Measurements from ENCODE around the gene ARHGEF25.
"Not testable (repeated sequence)": the region's sequence is repeated elsewhere in the genome, so short reads cannot be mapped to it uniquely, and the experiment has no call there.

The ARHGEF25 gene

DNA sequence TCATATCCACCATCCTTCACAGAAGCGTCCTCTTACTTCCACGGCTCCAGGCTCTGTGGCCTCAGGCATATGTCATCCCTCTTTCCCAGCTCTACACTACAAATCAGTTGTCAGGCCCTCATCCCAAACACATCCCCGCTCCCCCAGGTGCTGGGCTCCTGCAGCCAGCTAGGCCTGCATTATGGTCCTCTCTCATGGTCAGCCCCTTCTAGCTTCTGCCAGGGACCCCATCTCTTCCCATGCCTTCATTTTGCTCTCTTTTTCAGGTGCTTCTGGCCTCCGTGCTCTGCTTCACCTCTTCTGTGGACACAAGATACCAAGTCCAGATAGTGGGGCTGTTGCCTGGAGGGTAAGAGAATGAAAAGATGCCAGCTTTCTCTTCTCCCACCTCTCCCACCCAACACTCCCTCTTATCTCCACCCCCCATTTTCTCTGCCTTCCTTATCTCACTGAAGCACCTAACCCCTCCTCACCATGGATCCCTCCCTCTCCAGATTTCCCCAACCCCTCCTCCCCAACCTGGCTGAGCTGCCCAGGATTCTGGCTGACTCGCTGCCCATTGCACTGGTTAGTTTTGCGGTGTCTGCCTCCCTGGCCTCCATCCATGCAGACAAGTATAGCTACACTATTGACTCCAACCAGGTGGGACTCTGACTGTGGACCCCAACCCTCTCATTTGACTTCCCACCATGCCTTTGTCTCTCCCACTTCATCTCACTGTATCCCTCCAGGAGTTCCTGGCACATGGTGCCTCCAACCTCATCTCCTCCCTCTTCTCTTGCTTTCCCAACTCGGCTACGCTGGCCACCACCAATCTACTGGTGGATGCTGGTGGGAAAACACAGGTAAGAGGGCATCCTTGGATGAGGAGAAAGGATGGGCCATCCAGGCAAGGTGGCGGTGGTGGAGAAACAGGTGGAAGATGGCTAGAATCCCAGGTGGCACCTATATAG, 11.3 kb downstream of the ARHGEF25 start:
- DNase-seq (ENCODE audit: low spot score): no peak

DNA sequence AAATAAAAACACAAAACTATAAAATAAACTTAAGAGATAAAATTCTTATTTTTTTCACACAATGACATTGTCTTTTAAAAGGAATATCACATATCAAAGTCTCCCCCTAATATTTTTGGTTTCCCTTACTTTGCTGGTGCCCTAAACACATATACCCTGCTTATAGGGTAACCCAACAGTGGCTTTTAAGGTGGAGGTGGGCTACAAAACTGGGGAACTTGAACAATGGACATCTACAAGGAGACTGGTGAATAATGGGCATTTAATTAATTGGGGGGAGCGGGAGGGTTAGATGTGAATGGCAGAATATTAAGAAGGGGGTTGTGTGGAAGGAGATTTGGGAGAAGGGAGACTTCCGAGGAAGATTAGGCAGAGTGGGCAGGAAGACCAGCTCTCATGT, 12.2 kb downstream of the ARHGEF25 start:
- no peak for DNase-seq (ENCODE audit: low spot score)

DNA sequence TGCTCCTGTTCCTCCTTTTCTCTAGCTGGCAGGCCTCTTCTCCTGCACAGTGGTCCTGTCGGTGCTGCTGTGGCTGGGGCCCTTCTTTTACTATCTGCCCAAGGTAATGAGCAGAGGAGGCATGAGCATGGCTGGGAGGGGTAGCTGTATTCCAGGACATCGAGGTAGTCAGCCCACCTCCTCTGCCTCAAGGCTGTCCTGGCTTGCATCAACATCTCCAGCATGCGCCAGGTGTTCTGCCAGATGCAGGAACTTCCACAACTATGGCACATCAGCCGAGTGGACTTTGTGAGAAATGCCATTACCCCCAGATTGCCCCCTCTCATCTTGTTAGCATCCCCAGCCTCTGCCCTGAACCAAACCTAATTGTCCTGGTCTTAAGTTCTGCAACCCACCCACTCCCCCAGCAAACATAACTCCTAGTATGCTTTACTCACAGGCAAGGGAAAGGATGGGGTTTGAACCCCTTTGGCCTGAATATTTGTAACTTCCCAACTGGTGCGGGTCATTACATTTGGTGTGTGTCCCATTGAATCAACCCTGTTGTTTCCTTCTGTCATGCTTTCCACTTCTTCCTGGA, 12.7 kb downstream of the ARHGEF25 start:
- DNase-seq (ENCODE audit: low spot score): no peak

DNA sequence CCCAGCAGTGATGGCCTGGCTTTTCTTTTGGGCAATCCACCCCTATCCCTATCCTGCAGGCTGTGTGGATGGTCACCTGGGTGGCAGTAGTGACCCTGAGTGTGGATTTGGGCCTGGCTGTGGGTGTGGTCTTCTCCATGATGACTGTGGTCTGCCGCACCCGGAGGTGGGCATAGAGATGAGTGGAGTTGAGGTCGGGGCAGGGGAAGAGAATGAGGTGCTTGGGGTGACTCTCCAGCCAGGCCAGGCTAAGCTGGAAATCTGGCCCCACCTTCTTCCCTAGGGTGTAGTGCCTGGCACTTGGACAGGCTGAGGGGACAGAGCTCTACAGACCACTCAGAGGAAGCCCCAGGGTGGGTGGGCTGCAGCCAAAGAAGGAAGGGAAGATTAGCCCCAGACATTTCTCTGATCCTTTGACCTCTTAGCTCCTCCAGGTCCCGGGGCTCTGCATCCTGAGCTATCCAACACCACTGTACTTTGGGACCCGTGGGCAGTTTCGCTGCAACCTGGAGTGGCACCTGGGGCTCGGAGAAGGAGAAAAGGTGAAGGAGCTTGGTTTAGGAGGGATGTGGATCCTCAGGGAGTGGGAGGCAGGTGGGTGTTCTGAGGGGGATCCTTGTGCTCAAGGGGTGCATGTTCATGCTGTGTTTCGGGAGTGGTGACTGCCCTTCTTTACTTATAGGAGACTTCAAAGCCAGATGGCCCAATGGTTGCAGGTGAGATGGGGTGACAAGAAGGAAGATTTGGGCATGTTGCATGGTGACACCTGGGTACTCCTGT, 13.4 kb downstream of the ARHGEF25 start:
- DNase-seq (ENCODE audit: low spot score): no peak

DNA sequence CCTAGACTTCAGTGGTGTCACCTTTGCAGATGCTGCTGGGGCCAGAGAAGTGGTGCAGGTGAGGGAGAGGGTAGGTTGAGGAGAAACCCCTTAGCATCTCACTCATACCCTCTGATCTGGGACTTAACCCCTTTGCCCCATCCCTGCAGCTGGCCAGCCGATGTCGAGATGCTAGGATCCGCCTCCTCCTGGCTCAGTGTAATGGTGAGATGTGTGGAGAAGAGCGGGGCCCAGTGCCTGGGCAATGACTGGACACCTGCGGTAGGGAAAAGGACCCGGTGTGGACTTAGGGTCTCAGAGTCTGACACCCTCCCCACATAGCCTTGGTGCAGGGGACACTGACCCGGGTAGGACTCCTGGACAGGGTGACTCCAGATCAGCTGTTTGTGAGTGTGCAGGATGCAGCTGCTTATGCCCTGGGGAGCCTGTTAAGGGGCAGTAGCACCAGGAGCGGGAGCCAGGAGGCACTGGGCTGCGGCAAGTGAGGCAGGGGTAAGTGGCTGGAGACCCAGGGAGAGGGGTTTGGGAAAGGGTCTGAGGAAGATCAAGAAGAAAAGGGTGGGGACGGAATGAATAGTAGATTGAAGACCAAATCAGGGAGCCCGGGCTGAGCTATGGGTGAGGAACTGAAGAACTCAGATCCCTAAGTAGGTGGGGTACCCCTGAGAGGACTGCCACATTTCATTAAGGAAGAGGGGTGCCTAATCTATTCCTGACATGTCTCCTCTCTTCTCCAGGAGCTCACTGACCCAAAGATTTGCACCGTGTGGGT, 14.2 kb downstream of the ARHGEF25 start:
- no peak for DNase-seq (ENCODE audit: low spot score)

DNA sequence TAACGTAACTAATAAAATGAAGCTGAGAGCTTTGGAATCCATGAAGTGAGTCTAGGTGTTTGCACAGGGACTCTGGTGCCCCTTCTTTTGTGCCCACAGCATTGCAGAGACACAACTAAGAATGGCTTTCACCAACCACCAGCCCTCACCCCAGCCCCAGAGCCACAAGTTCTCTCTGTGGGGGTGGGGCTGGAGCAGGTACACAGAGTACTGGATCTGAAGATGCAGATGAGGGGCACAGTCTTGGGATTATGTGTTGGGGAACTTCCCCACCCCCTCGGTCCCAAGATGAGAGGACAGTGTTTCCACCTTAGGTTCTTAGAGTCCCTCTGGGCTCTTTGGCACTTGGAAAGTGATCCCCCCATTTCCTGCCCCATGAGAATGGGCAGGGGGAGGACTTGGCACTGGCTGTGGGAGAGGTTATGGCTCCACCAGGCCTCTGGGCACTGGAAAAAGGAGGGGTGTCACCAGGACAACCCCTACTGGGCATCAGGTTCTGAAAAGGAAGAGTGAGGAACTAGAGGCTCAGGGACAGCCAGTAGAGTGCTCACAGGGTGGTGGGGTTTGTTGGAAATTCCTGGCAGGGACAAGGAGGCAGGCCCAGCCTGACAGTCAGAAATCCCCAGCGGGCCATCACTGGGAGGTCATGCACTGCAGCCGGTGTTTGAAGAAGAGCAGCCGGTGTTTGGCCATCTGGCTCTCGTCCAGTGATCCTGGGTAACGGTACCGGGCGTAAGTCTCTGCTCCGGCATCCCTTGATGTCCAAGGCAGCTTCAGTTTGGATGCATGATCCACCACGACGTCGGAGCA, 15.1 kb downstream of the ARHGEF25 start:
- DNase-seq (ENCODE audit: low spot score): no peak

DNA sequence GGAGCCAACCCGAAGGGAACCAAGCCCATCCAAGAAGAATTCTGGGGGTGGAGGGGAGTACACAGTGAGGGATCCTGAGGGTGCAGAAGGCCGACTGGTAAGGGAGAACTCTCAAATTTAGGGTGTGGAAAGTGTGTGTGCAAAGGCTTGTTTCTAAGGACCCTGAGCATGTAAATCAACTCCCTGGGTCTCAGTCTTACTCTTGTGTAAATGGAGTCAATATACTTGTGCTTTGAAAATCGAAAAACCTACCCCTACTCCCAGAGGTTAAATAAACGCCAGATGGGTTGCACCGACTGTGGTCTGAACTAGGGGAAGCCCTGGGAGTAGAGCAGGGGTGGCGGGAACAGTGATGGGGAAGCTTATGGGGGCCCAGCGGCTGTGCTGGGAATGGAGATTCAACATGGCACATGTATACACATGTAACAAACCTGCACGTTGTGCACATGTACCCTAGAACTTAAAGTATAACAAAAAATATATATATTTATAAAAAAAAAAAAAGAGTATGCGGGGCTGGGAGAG, 15.7 kb downstream of the ARHGEF25 start:
- DNase-seq (ENCODE audit: low spot score): no peak

DNA sequence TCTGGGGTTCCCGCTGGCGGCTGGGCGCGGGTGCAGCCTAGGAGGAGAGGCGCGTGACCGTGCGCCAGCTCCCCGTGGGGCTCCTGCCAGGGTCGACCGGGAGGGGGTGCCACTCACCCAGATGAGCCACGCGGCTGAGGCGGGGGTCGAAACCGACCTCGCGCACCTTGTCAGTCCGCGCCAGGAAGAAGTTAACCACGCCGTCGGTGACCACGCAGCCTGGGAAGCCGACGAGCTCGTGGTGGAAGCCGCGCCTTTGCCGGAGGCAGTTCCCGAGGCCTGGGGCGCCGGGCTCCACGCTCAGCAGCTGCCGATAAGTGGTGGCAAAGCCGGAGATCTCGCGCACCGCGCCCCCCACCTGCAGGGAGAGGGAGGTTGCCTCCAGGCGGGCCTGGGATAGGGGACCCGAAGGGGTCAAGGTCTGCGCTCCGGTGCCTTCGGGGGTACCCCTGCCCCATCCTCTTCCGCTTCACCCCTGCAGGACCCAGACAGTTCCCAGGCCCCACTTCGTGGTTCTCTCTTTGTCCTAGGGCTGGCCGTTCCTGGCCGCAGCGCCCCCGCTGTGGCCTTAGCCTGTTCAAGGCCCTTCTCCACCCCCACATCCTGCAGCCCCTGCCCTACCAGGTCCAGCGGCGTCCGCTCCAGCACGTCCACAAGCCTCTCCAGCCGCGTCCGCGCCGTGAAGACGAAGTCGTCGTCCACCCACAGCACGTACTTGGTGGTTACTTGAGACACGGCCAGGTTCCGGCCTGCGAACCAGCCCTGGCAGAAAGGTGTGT, 16.5 kb downstream of the ARHGEF25 start:
- peak; percentile 13 for DNase-seq (ENCODE audit: low spot score)

DNA sequence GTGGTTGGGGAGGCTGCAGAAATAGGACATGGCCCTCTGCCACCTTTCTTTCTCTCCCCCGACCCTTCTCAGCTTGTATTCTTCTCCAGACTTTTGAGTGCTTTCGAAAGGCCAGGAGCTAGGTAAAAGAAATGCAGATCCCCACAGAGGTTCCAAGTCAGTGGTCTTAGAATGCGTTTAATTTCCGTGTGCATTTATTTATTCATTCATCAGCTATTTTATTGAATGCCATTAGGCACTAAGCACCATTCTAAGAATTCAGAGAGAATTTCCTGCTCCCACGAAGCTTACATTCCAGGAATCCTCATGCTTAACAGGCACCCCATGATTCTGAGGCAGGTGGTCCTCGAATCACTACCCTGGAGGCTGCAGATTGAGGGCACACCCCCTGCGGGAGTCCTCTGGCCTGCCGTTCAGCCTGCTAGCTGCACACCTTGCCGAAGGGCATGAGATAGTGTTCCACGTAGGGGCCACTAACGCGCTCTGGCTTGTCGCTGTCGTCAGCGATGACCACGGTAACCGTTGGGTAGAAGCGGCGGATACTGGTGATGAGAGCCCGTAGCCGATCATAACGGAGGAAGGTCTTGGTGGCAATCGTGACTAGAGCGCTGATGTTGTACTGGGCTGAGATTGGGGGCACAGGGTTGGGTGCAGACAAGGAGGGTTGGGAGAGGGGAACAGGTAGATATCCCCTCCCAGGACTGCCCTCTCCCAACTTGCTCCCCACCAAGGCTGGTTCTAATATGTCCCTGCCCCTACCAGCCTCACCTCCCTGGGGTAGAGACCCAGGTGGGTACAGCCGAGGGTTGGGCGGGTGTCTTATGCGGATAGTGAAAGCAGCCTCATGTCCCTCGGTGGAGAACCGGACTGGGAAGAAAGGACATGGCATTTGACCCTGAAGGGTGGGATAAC, 17.3 kb downstream of the ARHGEF25 start:
- DNase-seq (ENCODE audit: low spot score): no peak

DNA sequence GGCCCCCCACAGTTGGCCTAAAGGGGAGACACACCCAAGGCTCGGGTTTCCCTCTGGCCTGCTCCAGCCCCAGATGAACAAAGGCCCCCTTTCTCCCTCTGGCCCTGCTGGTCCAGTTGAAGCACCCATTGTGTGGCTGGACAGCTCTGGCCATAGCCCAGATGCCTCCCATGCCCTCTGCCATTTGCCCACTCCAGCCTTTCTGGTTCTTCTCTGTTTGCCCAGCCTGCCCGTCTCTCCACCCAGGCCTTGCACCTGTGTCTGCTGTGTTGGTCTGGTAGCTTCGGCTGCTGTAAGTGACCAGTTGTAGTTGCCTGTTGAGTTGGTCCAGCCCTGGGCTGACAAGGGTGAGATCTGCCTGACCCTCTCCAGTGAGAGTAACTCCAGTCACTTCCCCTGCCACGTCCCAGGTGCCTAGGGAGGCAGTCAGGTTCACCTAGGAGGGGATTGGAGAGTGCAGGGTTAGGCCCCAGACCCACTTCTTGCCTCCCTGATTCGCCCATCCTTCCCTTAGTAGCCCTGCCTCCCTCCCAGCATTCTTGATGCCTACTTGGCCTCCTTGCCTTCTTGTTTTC, 18.7 kb downstream of the ARHGEF25 start:
- no peak for DNase-seq (ENCODE audit: low spot score)

DNA sequence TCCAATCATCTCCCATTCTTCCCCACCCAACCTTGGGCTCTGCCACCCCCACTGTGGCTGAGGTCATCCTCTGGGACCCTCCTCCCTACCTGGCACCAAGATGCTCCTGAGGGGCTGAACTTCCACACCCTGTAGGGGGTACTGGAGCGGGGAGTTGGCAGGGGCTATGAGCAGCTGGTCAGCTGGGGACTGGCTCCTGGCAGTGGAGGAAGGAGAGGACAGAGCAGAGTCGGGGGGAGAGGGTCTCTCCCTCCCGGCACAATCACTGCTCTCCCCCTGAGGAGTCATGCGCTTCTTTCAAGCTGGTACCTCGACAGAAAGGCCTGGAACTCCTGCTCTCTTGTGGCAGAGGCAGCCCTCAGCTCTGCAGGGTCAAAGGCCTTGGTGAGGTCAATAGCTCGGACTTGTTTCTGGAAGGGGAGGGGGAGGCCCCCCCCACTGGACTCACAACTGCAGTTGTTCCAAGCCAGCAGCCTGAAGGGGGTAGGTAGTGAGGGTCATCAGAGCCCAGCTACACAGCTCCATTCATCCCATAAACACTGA, 19.7 kb downstream of the ARHGEF25 start:
- no peak for DNase-seq (ENCODE audit: low spot score)

DNA sequence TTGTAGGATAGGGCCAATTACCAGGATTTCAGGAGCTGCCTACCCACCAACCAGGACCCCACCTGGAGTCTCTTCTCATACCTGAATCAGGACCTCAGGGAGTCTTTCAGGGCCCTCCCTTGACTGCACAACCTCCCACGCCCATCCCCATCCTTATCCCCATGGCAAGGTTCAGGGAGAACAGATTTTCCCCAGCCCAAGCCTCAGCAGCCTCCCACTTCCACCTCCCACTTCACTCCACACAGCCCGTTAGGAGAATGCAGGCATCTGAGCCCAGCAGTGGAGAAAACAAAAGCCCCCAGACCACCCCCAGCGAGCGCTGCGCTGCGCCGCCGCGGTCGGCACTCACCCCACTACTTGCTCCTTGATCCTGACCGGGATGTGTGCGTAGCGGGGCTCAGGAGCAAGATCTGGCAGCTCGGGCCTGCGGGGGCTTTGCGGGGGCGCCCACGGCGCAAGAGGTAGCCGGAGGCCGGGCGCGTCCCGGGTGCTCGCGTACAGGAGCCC, 20.4 kb downstream of the ARHGEF25 start:
- DNase-seq (ENCODE audit: low spot score): no peak

DNA sequence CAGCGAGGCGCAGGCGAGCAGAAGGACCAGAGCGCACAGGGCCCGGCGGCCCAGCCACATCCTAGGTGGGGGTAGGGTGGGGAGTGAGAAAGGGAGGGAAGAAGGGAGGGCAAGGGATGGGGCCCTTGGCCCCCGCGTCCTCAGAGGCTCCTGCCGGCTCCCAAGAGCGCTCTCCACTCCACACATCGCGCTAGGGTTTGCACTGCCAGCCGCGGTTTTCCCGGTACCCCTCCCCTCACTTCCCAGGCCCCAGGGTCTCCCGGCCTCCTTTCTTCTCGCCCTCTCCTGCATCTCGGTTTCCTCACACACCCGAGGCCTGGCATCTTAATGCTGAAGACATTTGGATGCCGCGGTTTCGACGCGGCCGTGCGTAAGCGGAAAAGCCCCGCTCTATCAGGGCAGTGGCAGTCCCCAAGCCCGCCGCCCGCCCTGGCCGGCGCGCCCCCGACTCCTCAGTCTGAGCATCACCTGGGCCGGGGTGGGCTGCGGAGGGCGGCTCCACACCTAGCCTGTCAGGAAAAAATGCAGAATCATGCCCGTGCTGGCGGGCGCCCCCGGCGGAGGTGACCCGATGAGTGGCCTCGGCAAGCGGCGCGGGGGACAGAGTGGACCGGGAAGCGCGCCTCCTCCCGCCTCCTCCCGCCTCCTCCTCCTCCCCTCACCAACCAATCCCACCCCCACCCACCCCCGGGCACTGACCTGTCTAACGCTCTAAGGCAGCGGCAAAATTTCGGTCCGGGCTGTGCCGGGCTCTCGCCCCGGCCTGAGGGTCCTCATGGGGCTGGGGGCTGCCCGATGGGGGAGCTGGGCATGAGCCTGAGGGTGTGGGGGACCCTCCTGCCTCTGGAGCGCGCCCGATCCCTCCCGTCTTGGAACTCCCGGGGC, 21.1 kb downstream of the ARHGEF25 start:
- DNase-seq (ENCODE audit: low spot score): no peak

DNA sequence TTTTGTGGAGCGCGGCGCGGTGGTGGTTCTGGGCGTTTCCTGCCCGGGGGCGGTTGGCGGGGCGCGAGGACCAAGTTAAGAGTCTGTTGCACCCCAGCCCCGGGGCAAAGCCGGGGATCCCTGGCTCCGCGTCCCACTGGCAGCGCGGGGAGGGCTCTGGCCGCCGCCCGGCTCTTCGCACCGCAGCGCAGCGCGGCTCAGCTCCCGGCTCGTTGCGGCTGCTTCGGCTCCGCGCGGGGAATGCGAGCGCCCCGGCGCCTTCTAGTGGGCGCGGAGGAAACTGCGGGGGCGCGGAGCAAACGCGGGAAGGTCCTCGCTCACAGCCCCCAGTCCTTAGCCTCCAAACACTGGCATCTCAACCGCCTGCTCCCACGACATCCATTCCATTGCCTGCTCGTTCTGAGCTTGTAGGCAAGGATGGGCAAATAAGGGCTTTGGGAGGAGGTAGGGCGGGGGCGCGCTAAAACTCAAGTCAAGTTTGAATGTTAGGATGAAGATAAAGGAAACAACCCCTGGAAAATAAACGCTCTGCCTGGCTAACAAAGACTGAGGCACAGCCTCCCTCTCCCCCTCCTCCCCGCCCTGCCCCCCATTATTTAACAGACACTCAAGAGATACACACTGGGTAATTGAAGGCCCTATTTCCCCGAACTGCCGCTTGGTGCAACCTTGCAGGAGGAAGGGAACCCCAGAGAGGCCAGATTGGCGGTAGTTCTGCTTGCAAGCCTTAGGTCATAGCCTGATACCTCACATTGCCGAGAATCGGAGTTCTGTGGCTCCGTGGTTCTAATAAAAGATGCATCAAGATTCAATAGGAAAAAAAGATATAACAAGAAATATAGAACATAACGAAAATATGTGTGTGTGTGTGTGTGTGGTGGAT, 22.0 kb downstream of the ARHGEF25 start, which contains the start of gene B4GALNT1:
Gene B4GALNT1, minus strand, starts transcription at position 244 of the 883 bp plus-strand sequence. CDS start 1,069 bp downstream, outside the sequence.
- DNase-seq (ENCODE audit: low spot score): no peak

DNA sequence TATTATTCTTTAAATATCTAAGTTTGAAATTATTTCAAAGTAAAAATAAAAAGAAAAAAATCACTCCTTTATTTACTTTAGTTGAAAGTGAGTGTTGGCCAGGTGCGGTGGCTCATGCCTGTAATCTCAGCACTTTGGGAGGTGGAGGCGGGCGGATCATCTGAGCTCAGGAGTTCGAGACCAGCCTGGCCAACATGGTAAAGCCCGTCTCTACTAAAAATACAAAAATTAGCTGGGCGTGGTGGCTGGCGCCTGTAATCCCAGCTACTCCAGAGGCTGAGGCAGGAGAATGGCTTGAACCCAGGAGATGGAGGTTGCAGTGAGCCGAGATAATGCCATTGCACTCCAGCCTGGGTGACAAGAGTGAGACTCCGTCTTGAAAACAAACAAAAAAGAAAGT, 25.5 kb downstream of the ARHGEF25 start:
- DNase-seq (ENCODE audit: low spot score): not testable (repeated sequence)

DNA sequence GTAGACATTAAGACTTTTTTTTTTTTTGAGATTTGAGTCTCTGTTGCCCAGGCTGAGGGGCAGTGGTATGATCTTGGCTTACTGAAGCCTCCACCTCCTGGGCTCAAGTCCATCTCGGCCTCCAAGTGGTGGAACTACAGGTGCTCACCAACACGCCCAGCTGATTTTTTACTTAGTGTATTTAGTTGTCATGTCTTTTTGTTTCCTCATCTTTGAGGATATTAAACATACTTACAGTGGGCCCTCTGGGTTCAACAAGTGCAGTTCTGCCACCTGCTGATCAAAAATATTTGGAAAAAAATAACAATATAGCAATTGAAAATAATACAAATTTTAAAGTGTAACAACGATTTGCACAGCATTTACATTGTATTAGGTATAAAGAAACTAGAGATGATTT, 26.1 kb downstream of the ARHGEF25 start:
- peak; percentile 47 for DNase-seq (ENCODE audit: low spot score)

Data from RKO (cell line).